Activated T-helper 1 cell treated with anti-CD3 and anti-CD28 coated beads, Interleukin-12 subunit alpha, Interleukin-12 subunit beta, Interleukin-2, Interleukin-4 antibody, amounts not matched to agents 30 ng/mL and 10 ng/mL and 1 ng/mL, durations not matched to agents 14 hours and 24 hours and 36 hours (primary cell): ENCODE results near the gene ZNHIT1. TPM values are rescaled to one million over a fixed set of nuclear protein-coding genes. Genes with fewer than 3 reads are reported as not detected.
A peak's percentile ranks its signal among the peaks of the same experiment; 100 is the strongest.

Experiments used
- DNase-seq: peaks from one replicate; pipeline ENCODE4 v3.0.0; 2021; ENCODE audit warnings: low spot score
- H3K27ac Mint-ChIP-seq: one replicate; pipeline ENCODE4 v1.8.0; 2021; ENCODE audit warnings: mild to moderate bottlenecking, mixed read lengths
- H3K27me3 Mint-ChIP-seq: one replicate; pipeline ENCODE4 v1.8.0; 2022; ENCODE audit warnings: mild to moderate bottlenecking, moderate library complexity, mixed read lengths; ENCODE audit not compliant: insufficient read depth
- H3K36me3 Mint-ChIP-seq: one replicate; pipeline ENCODE4 v1.8.0; 2021; ENCODE audit warnings: low read depth, mixed read lengths
- H3K4me1 Mint-ChIP-seq: one replicate; pipeline ENCODE4 v1.8.0; 2021; ENCODE audit warnings: low read depth, mixed read lengths
- H3K4me3 Mint-ChIP-seq: one replicate; pipeline ENCODE4 v1.8.0; 2021; ENCODE audit warnings: mild to moderate bottlenecking, moderate library complexity, mixed read lengths
- H3K9me3 Mint-ChIP-seq: one replicate; pipeline ENCODE4 v1.8.0; 2021; ENCODE audit warnings: mixed read lengths
- intact Hi-C: fragments of 100-400 bp; cut with micrococcal nuclease; formaldehyde crosslinking; loops from one replicate; pipeline ENCODE4 v1.15.1; 2024
- total RNA-seq: library from RNA; stranded (reverse); gene quantifications from 2 replicates; pipeline ENCODE4 v1.2.3, GENCODE V29; 2022

Gene ZNHIT1
- total RNA-seq, 1 donor from 2014 or later, result 49.7 TPM

- intact Hi-C loops, result loop anchor here (1.0 to 10.0 kb wide), 4 partner anchors 8 to 210 kb away; partner anchors contain the start of genes MUC12 and VGF
- no peaks in the 10 kb centered on the region for H3K9me3 Mint-ChIP-seq
- no peak overlapping the region for H3K27ac Mint-ChIP-seq
Measured at GRCh38 chr7:101174322-101174854, 43.6 kb upstream of the ZNHIT1 start.

GRCh38 chr7:101175664-101176063 is 42.3 kb upstream of the ZNHIT1 start:
- Mint-ChIP-seq H3K27ac (no peak overlapping the region), H3K9me3 (no peaks in the 10 kb centered on the region), H3K4me3 (no peak overlapping the region), H3K27me3 (peaks cover 79% of the 10 kb centered on the region), H3K4me1 (peaks cover 24% of the 10 kb centered on the region), H3K36me3 (no peaks in the 10 kb centered on the region)
- DNase-seq, result no peak
- intact Hi-C loops, result loop anchor here (10.0 kb wide), 2 partner anchors 129 to 211 kb away; partner anchors contain the start of gene MUC12

More at GRCh38 chr7:101174322-101174854, 43.6 kb upstream of the ZNHIT1 start:
- peaks cover 85% of the 10 kb centered on the region for H3K27me3 Mint-ChIP-seq
- peaks cover 34% of the 10 kb centered on the region for H3K4me1 Mint-ChIP-seq
- H3K4me3 Mint-ChIP-seq, result peak overlapping the region; percentile 65
- no peak for DNase-seq
- no peaks in the 10 kb centered on the region for H3K36me3 Mint-ChIP-seq

- Mint-ChIP-seq H3K27ac (no peak overlapping the region), H3K4me3 (no peak overlapping the region), H3K36me3 (no peaks in the 10 kb centered on the region), H3K4me1 (peaks cover 18% of the 10 kb centered on the region), H3K9me3 (no peaks in the 10 kb centered on the region), H3K27me3 (peaks cover 79% of the 10 kb centered on the region)
- no peak for DNase-seq
- intact Hi-C loops, result loop anchor here (10.0 kb wide), 2 partner anchors 127 to 213 kb away; partner anchors contain the start of gene MUC12
Measured at GRCh38 chr7:101177644-101178043, 40.3 kb upstream of the ZNHIT1 start.

- DNase-seq, result no peak
- no peak overlapping the region for H3K27ac Mint-ChIP-seq
- no peak overlapping the region for H3K4me3 Mint-ChIP-seq
- peaks cover 68% of the 10 kb centered on the region for H3K27me3 Mint-ChIP-seq
- intact Hi-C loops, result loop anchor here (10.0 kb wide), 2 partner anchors 126 to 214 kb away; partner anchors contain the start of gene MUC12
- no peaks in the 10 kb centered on the region for H3K36me3 Mint-ChIP-seq
- no peaks in the 10 kb centered on the region for H3K9me3 Mint-ChIP-seq
- peaks cover 15% of the 10 kb centered on the region for H3K4me1 Mint-ChIP-seq
Measured at GRCh38 chr7:101179117-101179516, 38.8 kb upstream of the ZNHIT1 start.

GRCh38 chr7:101179713-101180112 is 38.3 kb upstream of the ZNHIT1 start:
- intact Hi-C loops, result loop anchor here (10.0 kb wide), 2 partner anchors 125 to 215 kb away; partner anchors contain the start of gene MUC12
- Mint-ChIP-seq H3K9me3 (no peaks in the 10 kb centered on the region), H3K27me3 (peaks cover 63% of the 10 kb centered on the region), H3K36me3 (no peaks in the 10 kb centered on the region), H3K27ac (no peak overlapping the region), H3K4me3 (no peak overlapping the region), H3K4me1 (peaks cover 9% of the 10 kb centered on the region)
- DNase-seq, result no peak

- no peaks in the 10 kb centered on the region for H3K9me3 Mint-ChIP-seq
- no peak within 1 kb of the TSS for H3K27ac Mint-ChIP-seq
- no peaks in the 10 kb centered on the region for H3K36me3 Mint-ChIP-seq
- DNase-seq, result no peak
- intact Hi-C loops, result no loop called here
- H3K4me1 Mint-ChIP-seq, result peaks cover 9% of the 10 kb centered on the region
- peaks cover 58% of the 10 kb centered on the region for H3K27me3 Mint-ChIP-seq
- no peak within 1 kb of the TSS for H3K4me3 Mint-ChIP-seq
Measured at GRCh38 chr7:101180130-101180755, 37.7 kb upstream of the ZNHIT1 start, which contains the start of gene NAT16. Gene NAT16, minus strand, starts transcription at chr7:101180293. Its CDS starts 5,486 bp downstream, at chr7:101174807.

- intact Hi-C loops, result no loop called here
- H3K4me1 Mint-ChIP-seq, result peaks cover 9% of the 10 kb centered on the region
- no peaks in the 10 kb centered on the region for H3K36me3 Mint-ChIP-seq
- no peak overlapping the region for H3K4me3 Mint-ChIP-seq
- H3K9me3 Mint-ChIP-seq, result no peaks in the 10 kb centered on the region
- H3K27me3 Mint-ChIP-seq, result peaks cover 27% of the 10 kb centered on the region
- no peak for DNase-seq
- H3K27ac Mint-ChIP-seq, result no peak overlapping the region
Measured at GRCh38 chr7:101185258-101185839, 32.6 kb upstream of the ZNHIT1 start.

- H3K9me3 Mint-ChIP-seq, result no peaks in the 10 kb centered on the region
- peaks cover 9% of the 10 kb centered on the region for H3K4me1 Mint-ChIP-seq
- intact Hi-C loops, result no loop called here
- no peak overlapping the region for H3K27ac Mint-ChIP-seq
- no peak for DNase-seq
- peaks cover 20% of the 10 kb centered on the region for H3K27me3 Mint-ChIP-seq
- no peaks in the 10 kb centered on the region for H3K36me3 Mint-ChIP-seq
- no peak overlapping the region for H3K4me3 Mint-ChIP-seq
Measured at GRCh38 chr7:101186194-101186593, 31.8 kb upstream of the ZNHIT1 start.

- Mint-ChIP-seq H3K4me3 (no peak overlapping the region), H3K27me3 (peaks cover 17% of the 10 kb centered on the region), H3K9me3 (no peaks in the 10 kb centered on the region), H3K4me1 (peaks cover 9% of the 10 kb centered on the region), H3K27ac (no peak overlapping the region), H3K36me3 (no peaks in the 10 kb centered on the region)
- no peak for DNase-seq
- intact Hi-C loops, result no loop called here
Measured at GRCh38 chr7:101186844-101187428, 31.0 kb upstream of the ZNHIT1 start.

- H3K9me3 Mint-ChIP-seq, result no peaks in the 10 kb centered on the region
- H3K4me3 Mint-ChIP-seq, result no peak overlapping the region
- H3K4me1 Mint-ChIP-seq, result peaks cover 5% of the 10 kb centered on the region
- H3K27me3 Mint-ChIP-seq, result peaks cover 12% of the 10 kb centered on the region
- H3K27ac Mint-ChIP-seq, result no peak overlapping the region
- intact Hi-C loops, result no loop called here
- H3K36me3 Mint-ChIP-seq, result no peaks in the 10 kb centered on the region
- no peak for DNase-seq
Measured at GRCh38 chr7:101189109-101189508, 28.9 kb upstream of the ZNHIT1 start.

- Mint-ChIP-seq H3K36me3 (no peaks in the 10 kb centered on the region), H3K27ac (no peak overlapping the region), H3K27me3 (peaks cover 18% of the 10 kb centered on the region), H3K9me3 (no peaks in the 10 kb centered on the region), H3K4me3 (no peak overlapping the region), H3K4me1 (peaks cover 5% of the 10 kb centered on the region)
- intact Hi-C loops, result no loop called here
- DNase-seq, result no peak
Measured at GRCh38 chr7:101195884-101196283, 22.1 kb upstream of the ZNHIT1 start.

- Mint-ChIP-seq H3K27me3 (peaks cover 26% of the 10 kb centered on the region), H3K36me3 (no peaks in the 10 kb centered on the region), H3K4me1 (no peaks in the 10 kb centered on the region), H3K27ac (no peak overlapping the region), H3K9me3 (no peaks in the 10 kb centered on the region), H3K4me3 (no peak overlapping the region)
- intact Hi-C loops, result no loop called here
- DNase-seq, result no peak
Measured at GRCh38 chr7:101197991-101198390, 20.0 kb upstream of the ZNHIT1 start.

GRCh38 chr7:101198476-101198875 is 19.5 kb upstream of the ZNHIT1 start:
- H3K4me3 Mint-ChIP-seq, result no peak overlapping the region
- H3K4me1 Mint-ChIP-seq, result no peaks in the 10 kb centered on the region
- no peak for DNase-seq
- H3K36me3 Mint-ChIP-seq, result no peaks in the 10 kb centered on the region
- H3K27me3 Mint-ChIP-seq, result peaks cover 27% of the 10 kb centered on the region
- no peaks in the 10 kb centered on the region for H3K9me3 Mint-ChIP-seq
- intact Hi-C loops, result no loop called here
- no peak overlapping the region for H3K27ac Mint-ChIP-seq
